HCT116 (cell line): ENCODE results near the gene GALE. TPM values are rescaled to one million over a fixed set of nuclear protein-coding genes. Genes with fewer than 3 reads are reported as not detected.

ENCODE experiments used
- ATAC-seq: fragments of 200-7000 bp; cut with Tn5 transposase; 2 replicates; pipeline ENCODE4 v1.9.1; 2020; ENCODE audit warnings: mild to moderate bottlenecking, moderate library complexity
- BruUV-seq: library from RNA; stranded (reverse); fragments of 400-500 nt; replicated peaks from 2 replicates; lab custom pipeline; 2021; lab: Mats Ljungman, UMichigan
- CTCF ChIA-PET: fragments of 300-600 bp; sonication (Branson Sonifier 250); formaldehyde crosslinking; loops from one replicate; lab custom pipeline; 2021; ENCODE audit warnings: antibody characterized with exemption; lab: Charles Lee
- POLR2A ChIA-PET: fragments of 300-600, 350-600 bp; sonication (Branson Sonifier 250); formaldehyde crosslinking; loops from one replicate; lab custom pipeline; 2021; ENCODE audit warnings: antibody characterized with exemption; lab: Charles Lee
- RAD21 ChIA-PET, 2 experiments: fragments of 300-600 bp; sonication (Branson Sonifier 250); formaldehyde crosslinking; loops; one replicate each; lab custom pipeline; 2023; ENCODE audit warnings: low total read pairs in 2 of 2; ENCODE audit not compliant: uncharacterized antibody in 2 of 2, unreplicated experiment in 2 of 2, low non-redundant PET in 1 of 2; lab: Charles Lee
- DNase-seq: peaks from one replicate; pipeline ENCODE4 v3.0.0-alpha.2; 2010; ENCODE audit warnings: low read depth, low spot score
- H2AFZ ChIP-seq: fragments of 200-600 bp; shearing (Covaris generic), sonication (generic); 2 replicates; pipeline ENCODE4 v1.6.1; 2017; ENCODE audit warnings: low read depth, mixed run types, mixed read lengths, antibody characterized with exemption, low read length; ENCODE audit not compliant: poor library complexity, severe bottlenecking
- H3K27ac ChIP-seq: 2 replicates; pipeline ENCODE4 v1.5.1; 2012; ENCODE audit warnings: low read depth, low read length
- H3K27me3 ChIP-seq: fragments of 200-600 bp; sonication (generic); 2 replicates; pipeline ENCODE4 v1.6.1; 2016; ENCODE audit warnings: mixed run types, low read length, mixed read lengths; ENCODE audit not compliant: insufficient read depth
- H3K36me3 ChIP-seq, 2 experiments: fragments of 200-500 bp in 1 of 2; fragments of 200-600 bp in 1 of 2; sonication (Bioruptor generic) in 1 of 2; sonication (generic) in 1 of 2; 2 replicates each; pipeline versions ENCODE4 v1.5.1 to v1.6.1; 2014 to 2016; ENCODE audit warnings: low read length in 2 of 2, inconsistent platforms in 1 of 2, mixed read lengths in 1 of 2, mixed run types in 1 of 2; ENCODE audit not compliant: insufficient read depth in 2 of 2, control insufficient read depth in 1 of 2
- H3K4me1 ChIP-seq, 2 experiments: fragments of 200-600 bp in 1 of 2; sonication (generic) in 1 of 2; 2 replicates each; pipeline versions ENCODE4 v1.5.1 to v1.6.1; 2012 to 2017; ENCODE audit warnings: low read length in 2 of 2, inconsistent platforms in 1 of 2, mild to moderate bottlenecking in 1 of 2, mixed read lengths in 1 of 2, mixed run types in 1 of 2, moderate library complexity in 1 of 2; ENCODE audit not compliant: insufficient read depth in 2 of 2, control insufficient read depth in 1 of 2
- H3K4me2 ChIP-seq: fragments of 200-600 bp; sonication (generic); 2 replicates; pipeline ENCODE4 v1.6.1; 2017; ENCODE audit warnings: mixed run types, low read length, mixed read lengths
- H3K4me3 ChIP-seq, 2 experiments: fragments of 200-600 bp in 1 of 2; sonication (generic) in 1 of 2; replicated peaks in 1 of 2; 2 replicates each; pipeline ENCODE4 v1.5.1; 2011 to 2016; ENCODE audit warnings: low read length in 2 of 2, control low read depth in 1 of 2, low read depth in 1 of 2, mild to moderate bottlenecking in 1 of 2, mixed read lengths in 1 of 2, mixed run types in 1 of 2
- H3K79me2 ChIP-seq: fragments of 200-600 bp; sonication (generic); 2 replicates; pipeline ENCODE4 v1.6.1; 2017; ENCODE audit warnings: mild to moderate bottlenecking, mixed run types, low read length, moderate library complexity, mixed read lengths; ENCODE audit not compliant: insufficient read depth
- H3K9ac ChIP-seq: fragments of 200-600 bp; sonication (generic); 2 replicates; pipeline ENCODE4 v1.6.1; 2016; ENCODE audit warnings: low read length, mixed read lengths
- H3K9me2 ChIP-seq: fragments of 200-600 bp; sonication (generic), shearing (Covaris generic); 2 replicates; pipeline ENCODE4 v1.6.1; 2017; ENCODE audit warnings: mixed run types, mild to moderate bottlenecking, moderate library complexity; ENCODE audit not compliant: insufficient read depth
- H3K9me3 ChIP-seq, 2 experiments: fragments of 200-500 bp in 1 of 2; fragments of 200-600 bp in 1 of 2; sonication (Bioruptor generic) in 1 of 2; sonication (generic) in 1 of 2; 2 replicates each; pipeline ENCODE4 v1.6.1; 2014 to 2017; ENCODE audit warnings: low read length in 2 of 2, mixed read lengths in 2 of 2, inconsistent platforms in 1 of 2, low read depth in 1 of 2, mild to moderate bottlenecking in 1 of 2, mixed run types in 1 of 2, moderate library complexity in 1 of 2; ENCODE audit not compliant: control insufficient read depth in 1 of 2, insufficient read depth in 1 of 2
- H4K20me1 ChIP-seq: fragments of 200-600 bp; sonication (generic), shearing (Covaris generic); 2 replicates; pipeline ENCODE4 v1.6.1; 2017; ENCODE audit warnings: mixed run types, mild to moderate bottlenecking, moderate library complexity; ENCODE audit not compliant: insufficient read depth
- CEBPB ChIP-seq: IDR thresholded peaks from 2 replicates; pipeline ENCODE4 v1.6.1; 2012; ENCODE audit warnings: low read depth
- EGR1 ChIP-seq: IDR thresholded peaks from 2 replicates; pipeline ENCODE4 v1.6.1; 2012; ENCODE audit warnings: low read depth
- EZH2 ChIP-seq: fragments of 200-600 bp; sonication (generic); IDR thresholded peaks from 2 replicates; pipeline ENCODE4 v1.6.1; 2017; ENCODE audit warnings: antibody characterized with exemption, mixed run types
- EZH2phosphoT487 ChIP-seq: fragments of 200-600 bp; IDR thresholded peaks from 2 replicates; pipeline ENCODE4 v1.6.1; 2018; ENCODE audit warnings: antibody characterized with exemption, borderline replicate concordance
- JUND ChIP-seq: IDR thresholded peaks from 2 replicates; pipeline ENCODE4 v1.6.1; 2012
- POLR2A ChIP-seq: IDR thresholded peaks from 2 replicates; pipeline ENCODE4 v1.7.0; 2011; ENCODE audit warnings: borderline replicate concordance; ENCODE audit not compliant: insufficient read depth, insufficient read length; ENCODE audit errors: extremely low read depth
- POLR2AphosphoS5 ChIP-seq: IDR thresholded peaks from 2 replicates; pipeline ENCODE4 v1.6.1; 2011; ENCODE audit warnings: mild to moderate bottlenecking, low read depth, low read length, moderate library complexity
- RAD21 ChIP-seq: IDR thresholded peaks from 2 replicates; pipeline ENCODE4 v1.6.1; 2012; ENCODE audit warnings: low read depth, mild to moderate bottlenecking
- SIN3A ChIP-seq: IDR thresholded peaks from 2 replicates; pipeline ENCODE4 v1.6.1; 2012; ENCODE audit warnings: low read depth
- SP1 ChIP-seq: IDR thresholded peaks from 2 replicates; pipeline ENCODE4 v1.6.1; 2012; ENCODE audit warnings: low read depth
- SRF ChIP-seq: IDR thresholded peaks from 2 replicates; pipeline ENCODE4 v1.6.1; 2012; ENCODE audit warnings: low read depth
- TCF7L2 ChIP-seq: IDR thresholded peaks from 2 replicates; pipeline ENCODE4 v1.7.0; 2011; ENCODE audit warnings: borderline replicate concordance, inconsistent platforms; ENCODE audit not compliant: insufficient read depth, insufficient read length; ENCODE audit errors: extremely low read depth
- YY1 ChIP-seq: IDR thresholded peaks from 2 replicates; pipeline ENCODE4 v1.6.1; 2011; ENCODE audit warnings: low read length, low read depth, moderate library complexity, mild to moderate bottlenecking; ENCODE audit not compliant: insufficient replicate concordance; ENCODE audit errors: extremely low read depth
- ZFX ChIP-seq: fragments of 450-650 bp; IDR thresholded peaks from 2 replicates; pipeline ENCODE4 v1.6.1; 2017
- ZNF274 ChIP-seq: fragments of 200-500 bp; sonication (Bioruptor generic); IDR thresholded peaks from 2 replicates; pipeline ENCODE4 v1.6.1; 2014; ENCODE audit warnings: mild to moderate bottlenecking, low read depth, low read length, inconsistent platforms
- intact Hi-C: fragments of 100-400 bp; cut with micrococcal nuclease; formaldehyde crosslinking; loops from 2 replicates; pipeline ENCODE4 v1.10.0; 2022
- total RNA-seq: library from RNA; stranded (reverse); gene quantifications from one replicate; pipeline ENCODE4 v1.2.1, GENCODE V29; 2021; ENCODE audit not compliant: unreplicated experiment
- TF ChIP-seq, protein P1 (sequence below): IDR thresholded peaks from 2 replicates; pipeline ENCODE4 v1.6.1; 2012
- TF ChIP-seq, protein P2 (sequence below), 3 experiments: fragments of 200-600 bp in 1 of 3; sonication (generic) in 1 of 3; IDR thresholded peaks in 2 of 3; conservative IDR thresholded peaks in 1 of 3; 2 replicates each; pipeline ENCODE4 v1.5.1; 2012 to 2017; ENCODE audit warnings: low read depth in 2 of 3, low read length in 2 of 3, antibody characterized with exemption in 1 of 3, borderline replicate concordance in 1 of 3, control low read depth in 1 of 3, mild to moderate bottlenecking in 1 of 3, mixed read lengths in 1 of 3, mixed run types in 1 of 3, moderate library complexity in 1 of 3; ENCODE audit not compliant: insufficient read depth in 1 of 3
- TF ChIP-seq, protein P3 (sequence below): IDR thresholded peaks from 2 replicates; pipeline ENCODE4 v1.6.1; 2012; ENCODE audit warnings: low read depth
- TF ChIP-seq, protein P4 (sequence below): IDR thresholded peaks from 2 replicates; pipeline ENCODE4 v1.6.1; 2012

The GALE gene
- total RNA-seq, 1 experiment from 2014 or later: 114 TPM

DNA sequence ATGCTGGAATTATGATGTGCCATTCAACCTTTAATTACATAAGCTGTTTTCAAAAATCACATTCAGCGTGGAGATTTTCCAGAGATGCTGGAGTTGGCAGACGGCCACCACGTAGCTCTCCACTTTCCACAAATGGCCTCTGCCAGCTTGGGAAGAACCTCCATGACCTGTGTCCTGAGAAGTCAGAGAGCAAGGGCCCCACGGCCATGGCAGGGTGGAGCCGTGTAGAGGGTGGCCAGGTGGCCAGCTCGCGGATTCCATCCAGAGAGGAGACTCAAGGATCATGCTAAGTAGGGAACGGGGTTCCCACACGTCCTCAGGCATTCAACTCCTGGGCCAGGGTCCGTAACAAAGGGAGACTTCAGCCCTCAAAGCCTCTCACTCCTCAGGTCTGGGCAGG, 1.3 kb upstream of the GALE start:
- no TSS peak for BruUV-seq
- H3K4me1 ChIP-seq: peaks cover 10 to 31% of the 10 kb centered on the region in 2 experiments
- RAD21 ChIA-PET: no interaction called here
- H4K20me1 ChIP-seq: no peaks in the 10 kb centered on the region
- peaks cover 8 to 12% of the 10 kb centered on the region in 2 experiments; a peak in 3 of 4 replicates for H3K36me3 ChIP-seq
- H3K79me2 ChIP-seq: peaks cover 18% of the 10 kb centered on the region; the same call in 1 of the 2 replicates
- no peak for TF ChIP-seq EGR1
- no peak for TF ChIP-seq TCF7L2
- no peak for TF ChIP-seq SP1
- TF ChIP-seq, protein P1, sequence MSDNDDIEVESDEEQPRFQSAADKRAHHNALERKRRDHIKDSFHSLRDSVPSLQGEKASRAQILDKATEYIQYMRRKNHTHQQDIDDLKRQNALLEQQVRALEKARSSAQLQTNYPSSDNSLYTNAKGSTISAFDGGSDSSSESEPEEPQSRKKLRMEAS: no peak
- no peak for TF ChIP-seq EZH2phosphoT487
- TF ChIP-seq CEBPB: no peak
- no peak for TF ChIP-seq POLR2A
- TF ChIP-seq, protein P2, sequence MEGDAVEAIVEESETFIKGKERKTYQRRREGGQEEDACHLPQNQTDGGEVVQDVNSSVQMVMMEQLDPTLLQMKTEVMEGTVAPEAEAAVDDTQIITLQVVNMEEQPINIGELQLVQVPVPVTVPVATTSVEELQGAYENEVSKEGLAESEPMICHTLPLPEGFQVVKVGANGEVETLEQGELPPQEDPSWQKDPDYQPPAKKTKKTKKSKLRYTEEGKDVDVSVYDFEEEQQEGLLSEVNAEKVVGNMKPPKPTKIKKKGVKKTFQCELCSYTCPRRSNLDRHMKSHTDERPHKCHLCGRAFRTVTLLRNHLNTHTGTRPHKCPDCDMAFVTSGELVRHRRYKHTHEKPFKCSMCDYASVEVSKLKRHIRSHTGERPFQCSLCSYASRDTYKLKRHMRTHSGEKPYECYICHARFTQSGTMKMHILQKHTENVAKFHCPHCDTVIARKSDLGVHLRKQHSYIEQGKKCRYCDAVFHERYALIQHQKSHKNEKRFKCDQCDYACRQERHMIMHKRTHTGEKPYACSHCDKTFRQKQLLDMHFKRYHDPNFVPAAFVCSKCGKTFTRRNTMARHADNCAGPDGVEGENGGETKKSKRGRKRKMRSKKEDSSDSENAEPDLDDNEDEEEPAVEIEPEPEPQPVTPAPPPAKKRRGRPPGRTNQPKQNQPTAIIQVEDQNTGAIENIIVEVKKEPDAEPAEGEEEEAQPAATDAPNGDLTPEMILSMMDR (IDR thresholded peaks at IDR 0.05 in 2 of 3, conservative IDR thresholded peaks at IDR 0.05 in 1 of 3; ENCODE audit: borderline replicate concordance in 1 of 3, insufficient read depth in 1 of 3, low read depth in 2 of 3, low read length in 2 of 3): no peak
- TF ChIP-seq SRF: no peak
- no peak for TF ChIP-seq YY1
- TF ChIP-seq, protein P3, sequence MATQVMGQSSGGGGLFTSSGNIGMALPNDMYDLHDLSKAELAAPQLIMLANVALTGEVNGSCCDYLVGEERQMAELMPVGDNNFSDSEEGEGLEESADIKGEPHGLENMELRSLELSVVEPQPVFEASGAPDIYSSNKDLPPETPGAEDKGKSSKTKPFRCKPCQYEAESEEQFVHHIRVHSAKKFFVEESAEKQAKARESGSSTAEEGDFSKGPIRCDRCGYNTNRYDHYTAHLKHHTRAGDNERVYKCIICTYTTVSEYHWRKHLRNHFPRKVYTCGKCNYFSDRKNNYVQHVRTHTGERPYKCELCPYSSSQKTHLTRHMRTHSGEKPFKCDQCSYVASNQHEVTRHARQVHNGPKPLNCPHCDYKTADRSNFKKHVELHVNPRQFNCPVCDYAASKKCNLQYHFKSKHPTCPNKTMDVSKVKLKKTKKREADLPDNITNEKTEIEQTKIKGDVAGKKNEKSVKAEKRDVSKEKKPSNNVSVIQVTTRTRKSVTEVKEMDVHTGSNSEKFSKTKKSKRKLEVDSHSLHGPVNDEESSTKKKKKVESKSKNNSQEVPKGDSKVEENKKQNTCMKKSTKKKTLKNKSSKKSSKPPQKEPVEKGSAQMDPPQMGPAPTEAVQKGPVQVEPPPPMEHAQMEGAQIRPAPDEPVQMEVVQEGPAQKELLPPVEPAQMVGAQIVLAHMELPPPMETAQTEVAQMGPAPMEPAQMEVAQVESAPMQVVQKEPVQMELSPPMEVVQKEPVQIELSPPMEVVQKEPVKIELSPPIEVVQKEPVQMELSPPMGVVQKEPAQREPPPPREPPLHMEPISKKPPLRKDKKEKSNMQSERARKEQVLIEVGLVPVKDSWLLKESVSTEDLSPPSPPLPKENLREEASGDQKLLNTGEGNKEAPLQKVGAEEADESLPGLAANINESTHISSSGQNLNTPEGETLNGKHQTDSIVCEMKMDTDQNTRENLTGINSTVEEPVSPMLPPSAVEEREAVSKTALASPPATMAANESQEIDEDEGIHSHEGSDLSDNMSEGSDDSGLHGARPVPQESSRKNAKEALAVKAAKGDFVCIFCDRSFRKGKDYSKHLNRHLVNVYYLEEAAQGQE: no peak
- TF ChIP-seq RAD21: no peak
- no peak for TF ChIP-seq SIN3A
- no peak for TF ChIP-seq EZH2
- TF ChIP-seq, protein P4, sequence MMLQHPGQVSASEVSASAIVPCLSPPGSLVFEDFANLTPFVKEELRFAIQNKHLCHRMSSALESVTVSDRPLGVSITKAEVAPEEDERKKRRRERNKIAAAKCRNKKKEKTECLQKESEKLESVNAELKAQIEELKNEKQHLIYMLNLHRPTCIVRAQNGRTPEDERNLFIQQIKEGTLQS: no peak
- TF ChIP-seq ZNF274: no peak
- TF ChIP-seq POLR2AphosphoS5: no peak
- TF ChIP-seq JUND: no peak
- no peak for TF ChIP-seq ZFX
- TF ChIP-seq, all 23 proteins: peak for 0
- Histone ChIP-seq H3K27me3 (no peaks in the 10 kb centered on the region), H2AFZ (no peak overlapping the region), H3K4me3 (peak overlapping the region in 1 of 2 experiments; percentile 94; a peak in 2 of 4 replicates), H3K4me2 (peak overlapping the region; percentile 92), H3K9me3 (no peaks in the 10 kb centered on the region), H3K27ac (no peak overlapping the region), H3K9ac (peak overlapping the region; percentile 87; the same call in 1 of the 2 replicates), H3K9me2 (no peaks in the 10 kb centered on the region)
- ChIA-PET POLR2A (interaction anchor here (0.5 to 1.7 kb wide), 3 partner anchors 21 to 245 kb away, joined by 3 to 4 read pairs (median 3); partner anchors contain the start of gene HMGCL), CTCF (interaction anchor here (2.6 kb wide), 1 partner anchor 9 kb away, joined by 15 read pairs; no protein-coding TSS in a partner anchor)
- ATAC-seq (no peak), DNase-seq (no peak)
- intact Hi-C loops: no loop called here
